PC-9 (cell line): ENCODE results near the gene KCNJ5.

Source experiments
- CTCF ChIP-seq: fragments of 200-600 bp; sonication (generic); conservative IDR thresholded peaks from 2 replicates; pipeline ENCODE4 v1.6.1; 2017; ENCODE audit warnings: mixed run types, antibody characterized with exemption, mild to moderate bottlenecking, moderate library complexity
- EZH2 ChIP-seq: fragments of 200-600 bp; sonication (generic); IDR thresholded peaks from 2 replicates; pipeline ENCODE4 v1.8.0; 2017; ENCODE audit warnings: antibody characterized with exemption, low read depth

- no peak for TF ChIP-seq CTCF
- TF ChIP-seq EZH2 = no peak
Observed at GRCh38 chr11:128846985-128847384, 44.2 kb upstream of the KCNJ5 start.
